PFSK-1 (cell line): ENCODE data around the gene GAS5.

Experiments
- FOXP2 ChIP-seq: optimal IDR thresholded peaks from 2 replicates; pipeline ENCODE3; 2011; ENCODE audit warnings: borderline replicate concordance, control low read depth, inconsistent platforms; ENCODE audit not compliant: insufficient read depth; ENCODE audit errors: extremely low read length, extremely low read depth
- POLR2AphosphoS5 ChIP-seq: IDR thresholded peaks from 2 replicates; pipeline ENCODE4 v1.6.1; 2012; ENCODE audit warnings: low read depth, mild to moderate bottlenecking, control low read depth, low read length, moderate library complexity
- REST ChIP-seq, 2 experiments: IDR thresholded peaks; 2 replicates each; pipeline versions ENCODE4 v1.6.1 to v1.8.0; 2011 to 2012; ENCODE audit warnings: low read depth in 2 of 2, low read length in 2 of 2, control low read depth in 1 of 2, inconsistent platforms in 1 of 2, mild to moderate bottlenecking in 1 of 2, moderate library complexity in 1 of 2; ENCODE audit not compliant: insufficient read depth in 1 of 2
- TAF1 ChIP-seq: IDR thresholded peaks from 2 replicates; pipeline ENCODE4 v1.6.1; 2012; ENCODE audit warnings: low read length, control low read depth, borderline replicate concordance; ENCODE audit not compliant: insufficient read depth

DNA sequence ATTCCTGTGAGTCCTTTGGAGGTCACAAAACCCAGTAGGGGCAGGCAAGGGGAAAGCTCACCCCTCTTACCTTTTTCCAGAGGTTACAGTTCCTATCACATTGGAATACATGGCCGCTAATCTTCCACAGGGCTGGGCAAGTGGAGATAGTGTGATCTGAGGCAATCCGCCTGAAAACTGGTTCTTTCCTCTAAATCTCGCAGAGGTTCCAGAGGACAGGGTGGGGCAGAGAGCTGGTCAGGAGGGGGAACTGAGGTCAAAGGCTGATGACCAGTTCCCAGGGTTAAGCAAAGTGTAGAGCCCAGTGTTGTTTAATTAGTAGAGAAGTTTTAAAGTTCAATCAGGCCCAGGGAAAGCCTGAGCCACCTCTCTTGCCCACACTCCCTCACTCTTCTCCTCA is 49.4 kb upstream of the GAS5 start, which contains the start of gene SERPINC1:
- no peak for TF ChIP-seq REST (IDR thresholded peaks at IDR 0.05; ENCODE audit: insufficient read depth in 1 of 2, low read depth in 2 of 2, low read length in 2 of 2)
- TF ChIP-seq FOXP2: no peak
- no peak for TF ChIP-seq POLR2AphosphoS5
- no peak for TF ChIP-seq TAF1
